ENCODE data around the gene HLA-DRA. TPM values are rescaled to one million over a fixed set of nuclear protein-coding genes. Genes with fewer than 3 reads are reported as not detected.
A peak's percentile ranks its signal among the peaks of the same experiment; 100 is the strongest.

Gene HLA-DRA
- total RNA-seq, 6 experiments from 2014 or later: 21.2 to 235 (median 66.8) TPM

- intact Hi-C loops (cut with DNase I): no loop called here
- H3K27ac ChIP-seq: no peak overlapping the region
- no peak for ATAC-seq
- no peaks in the 10 kb centered on the region for H3K9me3 ChIP-seq
- no peak overlapping the region for H3K4me3 ChIP-seq
- no peaks in the 10 kb centered on the region for H3K36me3 ChIP-seq
- no peak for DNase-seq
- no peaks in the 10 kb centered on the region for H3K27me3 ChIP-seq
- 64% methylated on average over 13 of the region's 13 CpGs for WGBS (ENCODE audit: insufficient coverage, low coverage, low lambda C conversion rate, missing lambda C conversion rate)
- no peak for TF ChIP-seq POLR2A (IDR thresholded peaks at IDR 0.05)
- no peak for TF ChIP-seq CTCF (IDR thresholded peaks at IDR 0.05)
- no peaks in the 10 kb centered on the region for H3K4me1 ChIP-seq
These were observed 35.9 kb downstream of the HLA-DRA start for GRCh38 chr6:32475392-32476206.

- TF ChIP-seq POLR2A (IDR thresholded peaks at IDR 0.05): no peak
- TF ChIP-seq CTCF (IDR thresholded peaks at IDR 0.05): no peak
- WGBS (ENCODE audit: insufficient coverage, low coverage, low lambda C conversion rate, missing lambda C conversion rate): 66% methylated on average over 4 of the region's 26 CpGs
- Histone ChIP-seq H3K4me1 (no peaks in the 10 kb centered on the region), H3K9me3 (no peaks in the 10 kb centered on the region), H3K4me3 (no peak overlapping the region), H3K27ac (no peak overlapping the region), H3K27me3 (no peaks in the 10 kb centered on the region), H3K36me3 (no peaks in the 10 kb centered on the region)
- ATAC-seq (peak in 1 of 4 donors; percentile 42), DNase-seq (no peak)
- intact Hi-C loops (cut with DNase I): no loop called here
These were observed 44.4 kb downstream of the HLA-DRA start for GRCh38 chr6:32483968-32484613.

DNA sequence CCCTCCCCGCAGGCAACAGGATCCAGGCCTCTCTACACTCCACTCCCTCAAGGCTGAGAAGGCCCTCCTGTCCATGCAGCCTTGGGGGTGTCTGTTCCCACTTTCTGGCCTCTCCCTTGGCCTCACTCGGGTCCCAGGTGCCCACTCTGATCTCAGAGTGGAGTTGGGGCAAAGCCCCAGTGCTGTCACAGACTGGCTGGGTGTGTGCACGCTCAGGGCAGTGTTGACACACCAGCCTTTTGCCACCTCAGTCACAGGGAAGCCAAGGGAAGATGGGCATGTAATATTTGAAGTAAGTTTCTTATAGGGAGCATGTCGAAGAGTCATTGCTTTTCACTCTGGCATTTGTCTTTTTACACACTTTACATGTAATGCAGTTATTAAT, 44.9 kb downstream of the HLA-DRA start:
- ATAC-seq (no peak), DNase-seq (peak in 1 of 3 donors; percentile 45)
- H3K27me3 ChIP-seq: no peaks in the 10 kb centered on the region
- H3K36me3 ChIP-seq: no peaks in the 10 kb centered on the region
- no peaks in the 10 kb centered on the region for H3K4me1 ChIP-seq
- no peak for TF ChIP-seq CTCF (IDR thresholded peaks at IDR 0.05)
- TF ChIP-seq POLR2A (IDR thresholded peaks at IDR 0.05): no peak
- 67% methylated on average over 3 of the region's 4 CpGs for WGBS (ENCODE audit: insufficient coverage, low coverage, low lambda C conversion rate, missing lambda C conversion rate)
- H3K9me3 ChIP-seq: no peaks in the 10 kb centered on the region
- intact Hi-C loops (cut with DNase I): no loop called here
- no peak overlapping the region for H3K4me3 ChIP-seq
- no peak overlapping the region for H3K27ac ChIP-seq

DNA sequence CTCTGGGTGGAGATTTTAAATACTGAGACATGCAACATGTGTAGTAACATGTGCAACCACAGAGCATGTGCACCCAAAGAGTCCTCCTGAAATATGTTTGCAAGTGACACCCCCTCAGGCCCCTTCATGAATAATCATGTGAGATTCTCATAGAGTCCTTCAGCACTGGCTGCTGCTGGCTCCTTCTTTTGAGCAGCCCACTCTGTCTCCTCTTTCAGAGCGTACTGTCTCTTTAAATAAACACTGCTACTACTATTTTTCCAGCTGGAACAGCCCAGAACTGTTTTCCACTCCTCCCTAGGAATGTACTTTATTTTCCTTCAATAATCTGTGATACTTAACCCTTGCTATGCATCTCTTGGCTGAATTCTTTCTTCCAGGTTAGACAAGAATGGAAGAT, 48.4 kb downstream of the HLA-DRA start:
- Histone ChIP-seq H3K27ac (no peak overlapping the region), H3K4me1 (no peaks in the 10 kb centered on the region), H3K4me3 (no peak overlapping the region), H3K27me3 (no peaks in the 10 kb centered on the region), H3K9me3 (no peaks in the 10 kb centered on the region), H3K36me3 (no peaks in the 10 kb centered on the region)
- TF ChIP-seq POLR2A (IDR thresholded peaks at IDR 0.05): no peak
- no peak for TF ChIP-seq CTCF (IDR thresholded peaks at IDR 0.05)
- no peak for ATAC-seq
- 19% methylated on average over 1 of the region's 1 CpG for WGBS (ENCODE audit: insufficient coverage, low coverage, low lambda C conversion rate, missing lambda C conversion rate)
- intact Hi-C loops (cut with DNase I): no loop called here
- DNase-seq: no peak
